Measurements from ENCODE around the gene TMEM134.
"Not testable (repeated sequence)": the region's sequence is repeated elsewhere in the genome, so short reads cannot be mapped to it uniquely, and the experiment has no call there.

Gene TMEM134

GRCh38 chr11:67468759-67469507, at the start of gene TMEM134:
Gene TMEM134, minus strand, starts transcription at chr11:67469251. Its CDS starts 59 bp downstream, at chr11:67469192.
- DNase-seq (ENCODE audit: low spot score): peak; percentile 94

- DNase-seq (ENCODE audit: low spot score): no peak
These were observed 48.9 kb upstream of the TMEM134 start for GRCh38 chr11:67517784-67518552.

GRCh38 chr11:67516806-67517205, 47.8 kb upstream of the TMEM134 start:
- DNase-seq (ENCODE audit: low spot score): no peak

- no peak for DNase-seq (ENCODE audit: low spot score)
These were observed 45.1 kb upstream of the TMEM134 start for GRCh38 chr11:67514116-67514515.

GRCh38 chr11:67511558-67511957, 42.5 kb upstream of the TMEM134 start:
- DNase-seq (ENCODE audit: low spot score): not testable (repeated sequence)

- DNase-seq (ENCODE audit: low spot score): no peak
These were observed 40.9 kb upstream of the TMEM134 start for GRCh38 chr11:67510023-67510345.

- peak; percentile 96 for DNase-seq (ENCODE audit: low spot score)
These were observed 39.6 kb upstream of the TMEM134 start for GRCh38 chr11:67508486-67509121.

GRCh38 chr11:67507864-67508485, 38.9 kb upstream of the TMEM134 start, which contains the start of gene CDK2AP2:
Gene CDK2AP2, minus strand, starts transcription at chr11:67508162. Its CDS starts 80 bp downstream, at chr11:67508082.
- peak; percentile 98 for DNase-seq (ENCODE audit: low spot score)

- no peak for DNase-seq (ENCODE audit: low spot score)
These were observed 38.3 kb upstream of the TMEM134 start for GRCh38 chr11:67507242-67507863.

- no peak for DNase-seq (ENCODE audit: low spot score)
These were observed 37.5 kb upstream of the TMEM134 start for GRCh38 chr11:67506426-67507051.

- DNase-seq (ENCODE audit: low spot score): peak; percentile 82
These were observed 36.8 kb upstream of the TMEM134 start for GRCh38 chr11:67505605-67506396.

GRCh38 chr11:67504950-67505581, 36.0 kb upstream of the TMEM134 start, which contains the start of gene PITPNM1:
Gene PITPNM1, minus strand, starts transcription at chr11:67505363. Its CDS starts 1,183 bp downstream, at chr11:67504180.
- DNase-seq (ENCODE audit: low spot score): no peak

- DNase-seq (ENCODE audit: low spot score): no peak
These were observed 35.2 kb upstream of the TMEM134 start for GRCh38 chr11:67504005-67504949.

- no peak for DNase-seq (ENCODE audit: low spot score)
These were observed 34.3 kb upstream of the TMEM134 start for GRCh38 chr11:67503119-67504004.

GRCh38 chr11:67502328-67502979, 33.4 kb upstream of the TMEM134 start:
- no peak for DNase-seq (ENCODE audit: low spot score)

GRCh38 chr11:67501854-67502253, 32.8 kb upstream of the TMEM134 start:
- no peak for DNase-seq (ENCODE audit: low spot score)

All from putamen (tissue), 1 donor.